HepG2 (cell line): ENCODE results near the gene PKP4. TPM values are rescaled to one million over a fixed set of nuclear protein-coding genes. Genes with fewer than 3 reads are reported as not detected.

Experiments
- ATAC-seq: fragments of 200-7000 bp; cut with Tn5 transposase; 3 replicates; pipeline ENCODE4 v1.9.1; 2020; ENCODE audit warnings: mild to moderate bottlenecking, moderate library complexity
- BruUV-seq: library from RNA; stranded (reverse); fragments of 400-500 nt; replicated peaks from 2 replicates; lab custom pipeline; 2021; lab: Mats Ljungman, UMichigan
- CTCF ChIA-PET: fragments of 300-600 bp; formaldehyde crosslinking; extraction: SDS; loops from one replicate; lab custom pipeline; 2021; ENCODE audit warnings: low total read pairs, inconsistent platforms, low intra/inter-chr PET ratio; lab: Yijun Ruan, JAX
- POLR2A ChIA-PET: fragments of 350-600 bp; sonication (Branson Sonifier 250); formaldehyde crosslinking; loops from one replicate; lab custom pipeline; 2020; ENCODE audit warnings: antibody characterized with exemption, inconsistent platforms; lab: Yijun Ruan, JAX
- DNase-seq: peaks from one replicate; pipeline ENCODE4 v3.0.0-alpha.2; 2015; ENCODE audit warnings: low spot score
- FAIRE-seq: peaks from 3 replicates; lab custom pipeline; 2011; peaks lifted over from hg19 to GRCh38; lab: Jason Lieb, UNC
- H2AFZ ChIP-seq: one replicate; pipeline ENCODE4 v1.6.1; 2011; ENCODE audit warnings: low read length, inconsistent platforms
- H3K27ac ChIP-seq: fragments of 300-600 bp; 3 replicates; pipeline ENCODE4 v1.8.0; 2011; ENCODE audit warnings: mixed run types, mild to moderate bottlenecking, mixed read lengths, low read length, inconsistent platforms; ENCODE audit not compliant: insufficient read depth; ENCODE audit errors: extremely low read length
- H3K27me3 ChIP-seq, 2 experiments: fragments of 200-600 bp in 1 of 2; 2 replicates in 1 of 2; 3 replicates in 1 of 2; pipeline versions ENCODE4 v1.6.0 to v1.8.0; 2011; ENCODE audit warnings: low read length in 2 of 2, mild to moderate bottlenecking in 2 of 2, moderate library complexity in 2 of 2, inconsistent platforms in 1 of 2; ENCODE audit not compliant: insufficient read depth in 2 of 2, control insufficient read depth in 1 of 2
- H3K36me3 ChIP-seq, 2 experiments: fragments of 200-600 bp in 1 of 2; replicated peaks in 1 of 2; 2 replicates in 1 of 2; 3 replicates in 1 of 2; pipeline versions ENCODE4 v1.5.1 to v1.8.0; 2011; ENCODE audit warnings: low read length in 2 of 2, inconsistent platforms in 1 of 2; ENCODE audit not compliant: insufficient read depth in 2 of 2, control insufficient read depth in 1 of 2
- H3K4me1 ChIP-seq: 2 replicates; pipeline ENCODE4 v1.5.1; 2012; ENCODE audit warnings: low read length, inconsistent platforms; ENCODE audit not compliant: insufficient read depth
- H3K4me2 ChIP-seq: 2 replicates; pipeline ENCODE4 v1.6.0; 2011; ENCODE audit warnings: low read depth, low read length, inconsistent platforms
- H3K4me3 ChIP-seq, 3 experiments: fragments of 200-600 bp in 1 of 3; sonication (generic), shearing (Covaris generic) in 1 of 3; replicated peaks in 1 of 3; 2 replicates each; pipeline ENCODE4 v1.5.1; 2011 to 2016; ENCODE audit warnings: low read length in 3 of 3, inconsistent platforms in 2 of 3, low read depth in 2 of 3, mild to moderate bottlenecking in 2 of 3, control low read depth in 1 of 3, mixed read lengths in 1 of 3; ENCODE audit not compliant: insufficient read depth in 1 of 3
- H3K79me2 ChIP-seq: one replicate; pipeline ENCODE4 v1.6.1; 2011; ENCODE audit warnings: low read length, inconsistent platforms; ENCODE audit not compliant: insufficient read depth
- H3K9ac ChIP-seq: 2 replicates; pipeline ENCODE4 v1.6.0; 2011; ENCODE audit warnings: mild to moderate bottlenecking, low read depth, low read length, inconsistent platforms; ENCODE audit not compliant: insufficient read depth
- H3K9me3 ChIP-seq: 2 replicates; pipeline ENCODE4 v1.5.1; 2012; ENCODE audit warnings: mild to moderate bottlenecking, low read length
- H4K20me1 ChIP-seq: 2 replicates; pipeline ENCODE4 v1.6.0; 2011; ENCODE audit warnings: inconsistent platforms, mild to moderate bottlenecking, low read length, moderate library complexity; ENCODE audit not compliant: insufficient read depth
- AKAP8 ChIP-seq: sonication (generic); formaldehyde crosslinking; IDR thresholded peaks from 2 replicates; pipeline ENCODE4 v1.5.1; 2020; ENCODE audit warnings: mild to moderate bottlenecking, missing genetic modification reagents
- KDM2A ChIP-seq: sonication (generic); formaldehyde crosslinking; IDR thresholded peaks from 2 replicates; pipeline ENCODE4 v1.4.0; 2020; ENCODE audit warnings: low read depth, missing genetic modification reagents, borderline replicate concordance
- SKI ChIP-seq: fragments of 450-650 bp; IDR thresholded peaks from one replicate; pipeline ENCODE4 v1.6.1; 2018; ENCODE audit warnings: mild to moderate bottlenecking; ENCODE audit not compliant: partially characterized antibody
- WGBS: methylation state at CpG from one replicate; pipeline ENCODE4 v1.1.6; 2017; ENCODE audit warnings: low lambda C conversion rate; 5-methylcytosine and 5-hydroxymethylcytosine counted together
- in situ Hi-C: cut with HindIII; loops from 2 replicates; pipeline ENCODE4 v1.10.0; 2017; ENCODE audit warnings: low pct_unique_long_range_greater_than_20kb; ENCODE audit not compliant: extremely low pct_ligation_motif_present
- intact Hi-C: fragments of 100-400 bp; cut with micrococcal nuclease; formaldehyde crosslinking; loops from one replicate; pipeline ENCODE4 v1.10.0; 2022; ENCODE audit not compliant: unreplicated experiment
- polyA plus RNA-seq, 8 experiments: library from polyadenylated mRNA; depleted of rRNA in 3 of 8; stranded (reverse) in 7 of 8; unstranded in 1 of 8; fragments of >200 nt; fragmentation: Illumina TruSeq in 4 of 8; extraction: Trizol in 4 of 8; gene quantifications; 2 replicates each; pipeline versions ENCODE4 v1.2.1 to v1.2.3, GENCODE V29; 2011 to 2016; ENCODE audit warnings: low read depth in 4 of 8, missing spikeins in 1 of 8, mixed read lengths in 1 of 8; ENCODE audit not compliant: insufficient read depth in 1 of 8
- total RNA-seq, 5 experiments: library from RNA; depleted of rRNA; stranded (reverse); fragments of >200 nt; fragmentation: Illumina TruSeq; extraction: Trizol; gene quantifications; 2 replicates each; pipeline ENCODE4 v1.2.3, GENCODE V29; 2016; ENCODE audit warnings: low read depth in 1 of 5
- TF ChIP-seq, protein P1 (sequence below), 2 experiments: fragments of 450-650 bp in 1 of 2; sonication (generic) in 1 of 2; formaldehyde crosslinking in 1 of 2; IDR thresholded peaks; 2 replicates each; pipeline versions ENCODE4 v1.6.1 to v1.8.0; 2016 to 2022; ENCODE audit warnings: antibody characterized with exemption in 1 of 2, mild to moderate bottlenecking in 1 of 2, missing genetic modification reagents in 1 of 2
- TF ChIP-seq, protein P2 (sequence below): sonication (generic); formaldehyde crosslinking; IDR thresholded peaks from 2 replicates; pipeline ENCODE4 v1.5.0; 2020; ENCODE audit warnings: missing genetic modification reagents
- TF ChIP-seq, protein P3 (sequence below): sonication (generic); formaldehyde crosslinking; IDR thresholded peaks from 2 replicates; pipeline ENCODE4 v1.8.1; 2023; ENCODE audit warnings: missing genetic modification reagents, inconsistent platforms, borderline replicate concordance
- TF ChIP-seq, protein P4 (sequence below): sonication (generic); formaldehyde crosslinking; IDR thresholded peaks from 2 replicates; pipeline ENCODE4 v1.4.0; 2020; ENCODE audit warnings: low read depth, missing genetic modification reagents

PKP4 gene
- total and polyA plus RNA-seq, 2 of the 13 experiments (the other 11 are each of a cell fraction or from before 2014, with no cell fraction given), result 80.9 to 90.5 TPM

DNA sequence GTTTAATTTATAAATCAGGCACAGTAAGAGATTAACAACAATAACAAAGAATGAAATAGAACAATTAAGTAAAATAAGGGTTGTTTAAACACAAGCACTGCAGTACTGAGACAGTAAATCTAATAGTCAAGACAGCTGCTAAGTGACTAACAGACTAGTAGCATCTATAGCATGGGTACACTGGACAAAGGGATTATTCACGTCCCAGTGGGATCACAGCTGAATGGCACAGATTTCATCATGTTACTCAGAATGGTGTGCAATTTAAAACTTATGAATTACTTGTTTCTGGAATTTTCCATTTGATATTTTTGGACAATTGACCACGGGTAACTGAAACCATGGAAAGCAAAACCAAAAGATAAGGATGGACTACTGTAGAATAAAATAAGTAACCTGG is 176.5 kb downstream of the PKP4 start (continued):
- TF ChIP-seq, protein P1, sequence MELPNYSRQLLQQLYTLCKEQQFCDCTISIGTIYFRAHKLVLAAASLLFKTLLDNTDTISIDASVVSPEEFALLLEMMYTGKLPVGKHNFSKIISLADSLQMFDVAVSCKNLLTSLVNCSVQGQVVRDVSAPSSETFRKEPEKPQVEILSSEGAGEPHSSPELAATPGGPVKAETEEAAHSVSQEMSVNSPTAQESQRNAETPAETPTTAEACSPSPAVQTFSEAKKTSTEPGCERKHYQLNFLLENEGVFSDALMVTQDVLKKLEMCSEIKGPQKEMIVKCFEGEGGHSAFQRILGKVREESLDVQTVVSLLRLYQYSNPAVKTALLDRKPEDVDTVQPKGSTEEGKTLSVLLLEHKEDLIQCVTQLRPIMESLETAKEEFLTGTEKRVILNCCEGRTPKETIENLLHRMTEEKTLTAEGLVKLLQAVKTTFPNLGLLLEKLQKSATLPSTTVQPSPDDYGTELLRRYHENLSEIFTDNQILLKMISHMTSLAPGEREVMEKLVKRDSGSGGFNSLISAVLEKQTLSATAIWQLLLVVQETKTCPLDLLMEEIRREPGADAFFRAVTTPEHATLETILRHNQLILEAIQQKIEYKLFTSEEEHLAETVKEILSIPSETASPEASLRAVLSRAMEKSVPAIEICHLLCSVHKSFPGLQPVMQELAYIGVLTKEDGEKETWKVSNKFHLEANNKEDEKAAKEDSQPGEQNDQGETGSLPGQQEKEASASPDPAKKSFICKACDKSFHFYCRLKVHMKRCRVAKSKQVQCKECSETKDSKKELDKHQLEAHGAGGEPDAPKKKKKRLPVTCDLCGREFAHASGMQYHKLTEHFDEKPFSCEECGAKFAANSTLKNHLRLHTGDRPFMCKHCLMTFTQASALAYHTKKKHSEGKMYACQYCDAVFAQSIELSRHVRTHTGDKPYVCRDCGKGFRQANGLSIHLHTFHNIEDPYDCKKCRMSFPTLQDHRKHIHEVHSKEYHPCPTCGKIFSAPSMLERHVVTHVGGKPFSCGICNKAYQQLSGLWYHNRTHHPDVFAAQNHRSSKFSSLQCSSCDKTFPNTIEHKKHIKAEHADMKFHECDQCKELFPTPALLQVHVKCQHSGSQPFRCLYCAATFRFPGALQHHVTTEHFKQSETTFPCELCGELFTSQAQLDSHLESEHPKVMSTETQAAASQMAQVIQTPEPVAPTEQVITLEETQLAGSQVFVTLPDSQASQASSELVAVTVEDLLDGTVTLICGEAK (IDR thresholded peaks at IDR 0.05), result no peak
- TF ChIP-seq, protein P1 (CRISPR knock-in tag; IDR thresholded peaks at IDR 0.05), result no peak

DNA sequence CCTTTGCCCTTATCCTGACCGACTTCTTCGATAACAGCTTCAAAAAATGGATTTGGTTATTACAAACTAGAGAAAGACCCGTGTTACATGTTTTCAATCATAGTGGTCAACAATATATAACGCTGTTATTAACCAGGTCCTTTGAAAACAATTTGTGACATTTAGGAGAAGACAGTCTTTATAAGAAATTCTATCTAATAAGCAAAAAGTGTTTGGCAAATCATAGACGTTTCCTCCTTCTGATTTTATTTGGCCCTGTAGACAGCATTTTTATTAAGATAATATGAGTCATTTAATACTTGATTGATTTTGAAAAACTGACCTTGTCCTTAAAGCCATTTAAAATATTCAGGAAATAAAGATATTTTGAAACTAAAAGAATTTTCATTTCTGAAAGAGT is 177.9 kb downstream of the PKP4 start:
- no peak overlapping the region for H2AFZ ChIP-seq
- no peaks in the 10 kb centered on the region for H3K79me2 ChIP-seq
- H3K4me1 ChIP-seq, result no peaks in the 10 kb centered on the region
- intact Hi-C loops, result no loop called here
- ChIA-PET POLR2A (no interaction called here), CTCF (no interaction called here)
- no peaks in the 10 kb centered on the region for H4K20me1 ChIP-seq
- H3K27ac ChIP-seq, result no peak overlapping the region
- no TSS peak for BruUV-seq
- no peaks in the 10 kb centered on the region for H3K9me3 ChIP-seq
- H3K9ac ChIP-seq, result no peak overlapping the region
- peaks cover 14 to 60% of the 10 kb centered on the region in 2 experiments for H3K36me3 ChIP-seq
- no peak for ATAC-seq
- in situ Hi-C loops, result no loop called here
- WGBS, result 97% methylated on average over 5 of the region's 5 CpGs
- no peak overlapping the region for H3K4me3 ChIP-seq
- FAIRE-seq, result no peak
- DNase-seq, result no peak
- no peak overlapping the region for H3K4me2 ChIP-seq
- no peaks in the 10 kb centered on the region for H3K27me3 ChIP-seq
- TF ChIP-seq KDM2A (CRISPR knock-in tag) (no peak), SKI (no peak), AKAP8 (CRISPR knock-in tag) (no peak)
- TF ChIP-seq, protein P2, sequence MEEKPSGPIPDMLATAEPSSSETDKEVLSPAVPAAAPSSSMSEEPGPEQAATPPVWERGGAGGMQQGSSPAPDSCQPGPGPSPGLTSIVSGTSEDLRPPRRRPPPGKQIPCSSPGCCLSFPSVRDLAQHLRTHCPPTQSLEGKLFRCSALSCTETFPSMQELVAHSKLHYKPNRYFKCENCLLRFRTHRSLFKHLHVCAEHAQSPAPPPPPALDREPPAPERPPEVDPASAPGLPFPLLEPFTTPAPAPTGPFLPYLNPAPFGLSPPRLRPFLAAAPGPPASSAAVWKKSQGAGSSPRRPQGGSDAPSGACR (CRISPR knock-in tag), result no peak
- TF ChIP-seq, protein P3, sequence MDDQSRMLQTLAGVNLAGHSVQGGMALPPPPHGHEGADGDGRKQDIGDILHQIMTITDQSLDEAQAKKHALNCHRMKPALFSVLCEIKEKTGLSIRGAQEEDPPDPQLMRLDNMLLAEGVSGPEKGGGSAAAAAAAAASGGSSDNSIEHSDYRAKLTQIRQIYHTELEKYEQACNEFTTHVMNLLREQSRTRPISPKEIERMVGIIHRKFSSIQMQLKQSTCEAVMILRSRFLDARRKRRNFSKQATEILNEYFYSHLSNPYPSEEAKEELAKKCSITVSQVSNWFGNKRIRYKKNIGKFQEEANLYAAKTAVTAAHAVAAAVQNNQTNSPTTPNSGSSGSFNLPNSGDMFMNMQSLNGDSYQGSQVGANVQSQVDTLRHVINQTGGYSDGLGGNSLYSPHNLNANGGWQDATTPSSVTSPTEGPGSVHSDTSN, result no peak
- TF ChIP-seq, protein P4, sequence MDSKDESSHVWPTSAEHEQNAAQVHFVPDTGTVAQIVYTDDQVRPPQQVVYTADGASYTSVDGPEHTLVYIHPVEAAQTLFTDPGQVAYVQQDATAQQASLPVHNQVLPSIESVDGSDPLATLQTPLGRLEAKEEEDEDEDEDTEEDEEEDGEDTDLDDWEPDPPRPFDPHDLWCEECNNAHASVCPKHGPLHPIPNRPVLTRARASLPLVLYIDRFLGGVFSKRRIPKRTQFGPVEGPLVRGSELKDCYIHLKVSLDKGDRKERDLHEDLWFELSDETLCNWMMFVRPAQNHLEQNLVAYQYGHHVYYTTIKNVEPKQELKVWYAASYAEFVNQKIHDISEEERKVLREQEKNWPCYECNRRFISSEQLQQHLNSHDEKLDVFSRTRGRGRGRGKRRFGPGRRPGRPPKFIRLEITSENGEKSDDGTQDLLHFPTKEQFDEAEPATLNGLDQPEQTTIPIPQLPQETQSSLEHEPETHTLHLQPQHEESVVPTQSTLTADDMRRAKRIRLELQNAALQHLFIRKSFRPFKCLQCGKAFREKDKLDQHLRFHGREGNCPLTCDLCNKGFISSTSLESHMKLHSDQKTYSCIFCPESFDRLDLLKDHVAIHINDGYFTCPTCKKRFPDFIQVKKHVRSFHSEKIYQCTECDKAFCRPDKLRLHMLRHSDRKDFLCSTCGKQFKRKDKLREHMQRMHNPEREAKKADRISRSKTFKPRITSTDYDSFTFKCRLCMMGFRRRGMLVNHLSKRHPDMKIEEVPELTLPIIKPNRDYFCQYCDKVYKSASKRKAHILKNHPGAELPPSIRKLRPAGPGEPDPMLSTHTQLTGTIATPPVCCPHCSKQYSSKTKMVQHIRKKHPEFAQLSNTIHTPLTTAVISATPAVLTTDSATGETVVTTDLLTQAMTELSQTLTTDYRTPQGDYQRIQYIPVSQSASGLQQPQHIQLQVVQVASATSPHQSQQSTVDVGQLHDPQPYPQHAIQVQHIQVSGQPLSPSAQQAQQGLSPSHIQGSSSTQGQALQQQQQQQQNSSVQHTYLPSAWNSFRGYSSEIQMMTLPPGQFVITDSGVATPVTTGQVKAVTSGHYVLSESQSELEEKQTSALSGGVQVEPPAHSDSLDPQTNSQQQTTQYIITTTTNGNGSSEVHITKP (CRISPR knock-in tag), result no peak
